Amygdala (tissue), 56 donors: ENCODE data around the gene CMKLR1.

Experiments used
- DNase-seq, 56 donors: peaks; one replicate each; lab custom pipeline; 2025; lab: John Stamatoyannopoulos, UW

CMKLR1 gene

DNA sequence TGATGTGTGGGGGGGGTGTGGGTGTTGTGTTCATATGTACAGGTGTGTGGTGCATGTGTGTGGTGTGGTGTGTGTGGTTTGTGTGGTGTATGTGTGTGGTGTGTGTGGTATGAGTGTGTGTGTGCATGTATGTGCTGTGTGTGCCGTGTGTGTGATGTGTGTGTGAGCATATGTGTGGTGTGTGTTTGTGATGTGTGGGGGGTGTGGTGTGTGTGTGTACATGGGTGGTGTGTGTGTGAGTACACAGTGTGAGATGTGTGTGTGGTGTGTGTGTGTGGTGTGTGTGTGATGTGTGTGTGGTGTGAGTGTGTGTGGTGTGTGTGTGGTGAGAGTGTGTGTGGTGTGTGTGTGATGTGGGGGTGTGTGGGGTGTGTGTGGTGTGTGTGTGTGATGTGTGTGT lies 24.5 kb upstream of the CMKLR1 start:
- no peak for DNase-seq

DNA sequence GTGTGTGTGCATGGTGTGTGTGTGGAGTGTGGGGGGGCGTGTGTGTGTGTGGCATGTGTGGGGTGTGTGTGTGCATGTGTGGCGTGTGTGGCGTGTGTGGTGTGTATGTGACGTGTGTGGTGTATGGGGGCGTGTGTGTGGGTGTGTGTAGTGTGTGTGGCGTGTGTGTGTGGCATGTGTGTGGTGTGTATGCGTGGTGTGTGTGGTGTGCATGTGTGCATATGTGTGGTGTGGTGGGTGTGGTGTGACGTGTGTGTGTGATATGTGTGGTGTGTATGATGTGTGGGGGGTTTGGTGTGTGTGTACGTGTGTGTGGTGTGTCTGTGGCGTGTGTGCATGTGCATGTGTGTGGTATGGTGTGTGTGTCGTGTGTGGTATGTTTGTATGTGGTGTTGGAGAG lies 24.1 kb upstream of the CMKLR1 start:
- DNase-seq: no peak

DNA sequence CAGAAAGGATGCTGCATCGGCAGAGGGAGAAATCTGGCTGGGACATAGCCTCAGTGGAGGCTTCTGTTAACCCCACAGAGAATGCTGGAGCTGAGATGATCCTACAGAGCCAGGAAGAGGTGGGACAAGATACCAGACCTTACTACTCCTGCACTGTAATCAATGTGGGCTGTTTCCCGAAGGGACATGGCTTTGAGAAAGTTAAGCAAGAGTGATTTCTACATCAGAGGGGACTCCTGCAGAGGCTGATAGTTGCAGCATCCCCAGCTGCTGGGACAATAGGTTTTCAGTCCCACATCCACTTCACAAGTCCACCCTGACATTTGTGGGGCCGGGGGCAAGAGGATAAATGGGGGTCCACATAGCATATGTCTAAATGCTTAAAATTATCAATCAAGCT lies 22.5 kb upstream of the CMKLR1 start:
- no peak for DNase-seq

DNA sequence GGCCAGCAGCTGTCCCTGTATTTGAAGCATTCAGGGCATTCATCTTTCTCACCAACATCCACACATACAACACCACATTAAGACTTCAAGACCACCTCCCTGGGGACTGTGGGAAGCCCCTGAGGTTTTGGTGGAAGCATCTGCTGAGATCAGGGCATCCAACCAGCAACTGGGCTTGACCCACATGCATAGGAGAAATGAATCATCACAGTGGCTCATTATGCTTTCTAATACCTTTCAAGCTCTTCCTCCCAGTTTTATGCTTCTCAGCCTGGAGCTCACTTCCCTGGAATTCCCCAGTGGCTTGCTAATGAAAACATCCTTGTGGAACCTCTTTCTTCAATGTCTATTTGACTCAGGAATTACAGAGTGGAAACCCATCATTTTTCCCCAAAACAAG lies 21.4 kb upstream of the CMKLR1 start:
- DNase-seq: no peak

GRCh38 chr12:108360057-108360456 lies 20.9 kb upstream of the CMKLR1 start:
- DNase-seq: no peak

GRCh38 chr12:108358580-108358965 lies 19.5 kb upstream of the CMKLR1 start:
- peak in 2 of 56 donors; percentile 18 to 30 for DNase-seq

DNA sequence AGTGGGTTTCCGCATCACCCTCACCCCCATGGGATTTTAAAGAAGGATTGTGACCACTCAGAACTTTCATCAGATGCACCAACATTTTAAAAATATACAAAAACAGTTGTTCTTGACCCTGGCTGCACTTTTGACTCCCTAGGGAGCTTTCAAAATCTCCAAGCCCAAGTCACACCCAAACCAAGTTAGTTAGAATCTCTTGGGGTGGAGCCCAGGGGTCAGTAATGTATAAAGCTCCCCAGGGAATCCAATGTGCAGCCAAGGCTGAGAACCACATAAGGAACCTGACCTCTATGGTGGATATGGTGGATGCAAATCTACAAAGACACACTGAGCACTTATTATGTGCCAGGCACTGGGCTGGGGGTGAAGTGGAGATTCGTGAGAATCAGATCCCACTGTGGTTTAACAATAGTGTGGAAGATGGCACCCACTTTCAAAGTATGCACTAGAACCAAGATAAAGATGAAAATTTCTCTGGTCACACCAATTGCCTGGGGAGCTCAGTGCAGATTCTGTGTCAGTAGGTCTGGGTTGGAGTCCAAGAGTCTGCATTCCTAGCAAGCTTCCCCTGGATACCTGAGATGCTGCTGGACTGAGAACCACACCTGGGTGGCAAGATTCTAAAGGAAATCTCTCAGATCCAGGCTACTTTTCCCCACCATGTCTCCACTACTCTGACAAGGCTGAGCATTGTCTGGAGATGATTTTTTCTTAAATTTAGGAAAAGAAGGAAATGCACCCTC lies 18.9 kb upstream of the CMKLR1 start:
- DNase-seq: no peak

DNA sequence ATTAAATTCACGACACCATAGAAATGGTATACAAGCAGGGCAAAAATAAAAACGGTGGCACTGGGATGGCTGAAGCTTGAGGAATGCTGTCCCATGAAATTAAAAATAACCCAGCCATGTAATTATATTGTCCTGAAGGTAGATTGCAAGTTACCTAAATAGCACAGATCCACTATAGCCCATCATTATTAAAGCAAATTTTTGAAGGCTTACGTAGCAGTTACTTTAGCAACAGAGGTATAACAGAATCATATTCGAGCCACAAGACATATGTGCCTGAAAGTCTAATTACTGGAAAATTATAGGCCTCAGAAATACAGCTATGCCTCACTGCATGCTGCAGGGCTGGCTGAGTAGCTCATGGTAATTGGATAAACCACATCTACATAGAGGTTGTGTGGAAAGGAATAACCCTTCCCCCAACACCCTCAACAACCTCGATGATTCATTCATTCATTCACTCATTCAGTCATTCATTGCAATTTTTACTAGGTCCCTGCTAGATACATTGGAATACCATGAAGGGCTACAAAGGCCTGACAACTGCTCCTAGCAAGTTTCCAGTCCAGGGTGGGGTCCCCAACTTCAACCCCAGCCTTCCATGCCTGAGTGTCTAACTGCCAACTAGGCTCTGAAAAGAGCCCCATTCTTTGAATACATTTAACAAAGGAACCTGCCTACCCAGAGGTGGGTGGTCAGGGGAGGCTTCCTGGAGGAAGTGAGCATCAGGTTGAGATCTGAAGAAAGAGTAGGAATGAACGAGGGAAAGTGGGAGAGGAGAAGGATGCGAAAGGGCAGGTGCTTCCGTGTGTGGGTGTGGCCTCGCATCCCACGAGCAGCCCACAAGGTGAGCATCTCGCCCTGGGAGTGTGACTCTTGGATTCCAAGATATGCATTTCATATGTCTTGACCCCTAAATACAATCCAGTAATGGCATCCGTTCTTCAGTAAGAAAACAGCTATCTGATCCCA lies 18.0 kb upstream of the CMKLR1 start:
- no peak for DNase-seq

- no peak for DNase-seq
These were observed 16.0 kb upstream of the CMKLR1 start for GRCh38 chr12:108355069-108355468.

- no peak for DNase-seq
These were observed 13.5 kb upstream of the CMKLR1 start for GRCh38 chr12:108352591-108352990.

- DNase-seq: no peak
These were observed 11.4 kb upstream of the CMKLR1 start for GRCh38 chr12:108350511-108350910.

GRCh38 chr12:108349278-108349688 lies 10.2 kb upstream of the CMKLR1 start:
- peak in 7 of 56 donors; percentile 6 to 55 (median 25) for DNase-seq

DNA sequence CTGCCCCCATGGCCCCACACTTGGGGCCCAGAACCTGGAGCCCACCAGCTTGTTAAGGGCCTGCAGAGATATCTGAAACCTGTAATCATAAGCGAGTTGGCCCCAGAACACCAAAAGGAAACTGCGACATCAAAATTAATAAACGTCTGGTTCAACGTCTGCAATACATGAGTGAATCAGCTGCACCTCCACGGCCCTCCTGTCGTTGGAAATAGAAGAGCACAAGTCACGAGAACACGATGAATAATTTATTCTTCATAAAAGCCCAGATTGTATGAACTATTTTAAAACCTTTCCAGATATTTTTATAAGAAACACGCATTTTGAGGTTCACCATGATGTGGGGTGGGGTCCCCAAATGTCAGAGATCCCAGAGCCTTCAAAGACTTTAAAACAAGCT lies 9.7 kb upstream of the CMKLR1 start:
- peak in 1 of 56 donors; percentile 55 for DNase-seq

GRCh38 chr12:108346727-108347710 lies 7.9 kb upstream of the CMKLR1 start:
- DNase-seq: no peak

- DNase-seq: no peak
These were observed 6.9 kb upstream of the CMKLR1 start for GRCh38 chr12:108345716-108346633.

DNA sequence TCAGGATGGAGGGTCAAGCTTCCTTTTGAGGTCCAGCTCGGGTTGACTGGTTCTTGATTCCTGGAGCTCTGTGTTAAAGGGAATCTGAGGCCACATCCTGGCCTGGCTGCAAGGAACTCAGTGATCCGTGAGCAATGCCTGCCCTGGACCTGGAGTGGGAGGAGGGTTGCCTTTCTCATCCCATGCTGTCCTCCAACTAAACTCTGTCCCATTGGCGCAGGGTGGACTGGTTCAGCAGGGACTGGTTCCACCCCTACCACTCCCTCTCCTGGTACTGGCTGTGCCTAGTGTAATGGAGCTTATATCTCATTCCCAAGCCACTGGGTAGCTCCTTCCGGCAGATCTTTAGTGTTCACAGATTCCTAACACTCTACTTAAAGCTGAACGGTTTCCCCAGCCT lies 3.9 kb upstream of the CMKLR1 start:
- DNase-seq: no peak

- DNase-seq: no peak
These were observed 3.0 kb upstream of the CMKLR1 start for GRCh38 chr12:108341854-108342847.

- no peak for DNase-seq
These were observed 2.2 kb upstream of the CMKLR1 start for GRCh38 chr12:108341356-108341755.
